Sigmoid colon (tissue), 3 donors: Measurements from ENCODE around the gene SLC35B3.

Experiments used
- POLR2A ChIP-seq, 2 donors: fragments of 450-650 bp; IDR thresholded peaks; one replicate each; pipeline ENCODE4 v1.6.1; 2016; ENCODE audit warnings: antibody characterized with exemption in 2 of 2, mild to moderate bottlenecking in 2 of 2, moderate library complexity in 2 of 2
- TF ChIP-seq, protein P1 (sequence below), 4 experiments: fragments of 450-650 bp in 3 of 4; fragments of 200-600 bp in 1 of 4; IDR thresholded peaks; one replicate each; pipeline ENCODE4 v1.5.1; 2016 to 2019; ENCODE audit warnings: antibody characterized with exemption in 4 of 4, mild to moderate bottlenecking in 3 of 4, moderate library complexity in 2 of 4

DNA sequence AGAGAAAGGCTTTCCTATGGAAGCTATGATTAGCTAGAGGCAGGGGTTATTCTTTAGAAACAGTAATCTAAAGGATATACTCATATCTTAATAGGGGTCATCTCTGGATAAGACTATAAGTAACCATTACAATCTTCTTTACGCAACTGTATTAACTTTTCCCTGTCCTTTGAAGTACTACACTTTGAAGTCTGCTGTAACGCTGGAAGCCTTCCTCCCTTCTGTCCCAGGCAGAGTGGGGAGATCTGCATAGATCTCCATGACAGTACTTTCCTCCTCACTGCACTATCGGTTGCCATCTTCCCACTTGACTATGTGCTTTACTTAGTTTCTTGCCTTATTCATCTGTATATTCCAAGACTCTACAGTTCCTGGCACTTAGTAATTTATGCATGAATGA, 20.1 kb downstream of the SLC35B3 start:
- TF ChIP-seq, protein P1, sequence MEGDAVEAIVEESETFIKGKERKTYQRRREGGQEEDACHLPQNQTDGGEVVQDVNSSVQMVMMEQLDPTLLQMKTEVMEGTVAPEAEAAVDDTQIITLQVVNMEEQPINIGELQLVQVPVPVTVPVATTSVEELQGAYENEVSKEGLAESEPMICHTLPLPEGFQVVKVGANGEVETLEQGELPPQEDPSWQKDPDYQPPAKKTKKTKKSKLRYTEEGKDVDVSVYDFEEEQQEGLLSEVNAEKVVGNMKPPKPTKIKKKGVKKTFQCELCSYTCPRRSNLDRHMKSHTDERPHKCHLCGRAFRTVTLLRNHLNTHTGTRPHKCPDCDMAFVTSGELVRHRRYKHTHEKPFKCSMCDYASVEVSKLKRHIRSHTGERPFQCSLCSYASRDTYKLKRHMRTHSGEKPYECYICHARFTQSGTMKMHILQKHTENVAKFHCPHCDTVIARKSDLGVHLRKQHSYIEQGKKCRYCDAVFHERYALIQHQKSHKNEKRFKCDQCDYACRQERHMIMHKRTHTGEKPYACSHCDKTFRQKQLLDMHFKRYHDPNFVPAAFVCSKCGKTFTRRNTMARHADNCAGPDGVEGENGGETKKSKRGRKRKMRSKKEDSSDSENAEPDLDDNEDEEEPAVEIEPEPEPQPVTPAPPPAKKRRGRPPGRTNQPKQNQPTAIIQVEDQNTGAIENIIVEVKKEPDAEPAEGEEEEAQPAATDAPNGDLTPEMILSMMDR (IDR thresholded peaks at IDR 0.05): no peak
- TF ChIP-seq POLR2A (IDR thresholded peaks at IDR 0.05): no peak
